ENCODE data around the gene ITGBL1. TPM values are rescaled to one million over a fixed set of nuclear protein-coding genes. Genes with fewer than 3 reads are reported as not detected.
"Not testable (repeated sequence)": the region's sequence is repeated elsewhere in the genome, so short reads cannot be mapped to it uniquely, and the experiment has no call there.

Gene ITGBL1
- total and polyA plus RNA-seq, 8 donors: 0.53 to 36.6 (median 4.8) TPM; not detected in 1

DNA sequence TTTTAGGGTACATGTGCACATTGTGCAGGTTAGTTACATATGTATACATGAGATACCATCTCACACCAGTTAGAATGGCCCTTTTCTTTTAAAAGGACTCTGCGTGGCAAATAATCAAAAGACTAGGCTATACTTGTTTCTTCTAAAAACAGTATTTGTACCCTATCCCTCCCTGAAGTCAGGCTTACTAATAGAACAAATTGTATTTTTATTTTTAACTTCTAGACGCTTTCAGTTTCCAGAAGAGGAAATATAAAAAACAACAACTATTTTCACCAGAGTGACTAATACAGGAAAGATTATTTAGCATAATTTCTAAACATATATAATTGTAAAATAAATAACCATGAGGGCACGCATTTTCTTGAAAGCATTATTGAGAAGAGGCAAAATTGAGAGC, 83.6 kb downstream of the ITGBL1 start:
- Histone ChIP-seq H3K4me1 (no peaks in the 10 kb centered on the region), H3K27me3 (no peaks in the 10 kb centered on the region), H3K27ac (no peak overlapping the region), H3K4me3 (no peak overlapping the region), H3K36me3 (no peaks in the 10 kb centered on the region), H3K9me3 (no peaks in the 10 kb centered on the region)
- DNase-seq: no peak
- TF ChIP-seq EP300 (IDR thresholded peaks at IDR 0.05): no peak
- TF ChIP-seq, protein P1, sequence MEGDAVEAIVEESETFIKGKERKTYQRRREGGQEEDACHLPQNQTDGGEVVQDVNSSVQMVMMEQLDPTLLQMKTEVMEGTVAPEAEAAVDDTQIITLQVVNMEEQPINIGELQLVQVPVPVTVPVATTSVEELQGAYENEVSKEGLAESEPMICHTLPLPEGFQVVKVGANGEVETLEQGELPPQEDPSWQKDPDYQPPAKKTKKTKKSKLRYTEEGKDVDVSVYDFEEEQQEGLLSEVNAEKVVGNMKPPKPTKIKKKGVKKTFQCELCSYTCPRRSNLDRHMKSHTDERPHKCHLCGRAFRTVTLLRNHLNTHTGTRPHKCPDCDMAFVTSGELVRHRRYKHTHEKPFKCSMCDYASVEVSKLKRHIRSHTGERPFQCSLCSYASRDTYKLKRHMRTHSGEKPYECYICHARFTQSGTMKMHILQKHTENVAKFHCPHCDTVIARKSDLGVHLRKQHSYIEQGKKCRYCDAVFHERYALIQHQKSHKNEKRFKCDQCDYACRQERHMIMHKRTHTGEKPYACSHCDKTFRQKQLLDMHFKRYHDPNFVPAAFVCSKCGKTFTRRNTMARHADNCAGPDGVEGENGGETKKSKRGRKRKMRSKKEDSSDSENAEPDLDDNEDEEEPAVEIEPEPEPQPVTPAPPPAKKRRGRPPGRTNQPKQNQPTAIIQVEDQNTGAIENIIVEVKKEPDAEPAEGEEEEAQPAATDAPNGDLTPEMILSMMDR (IDR thresholded peaks at IDR 0.05): no peak
- TF ChIP-seq POLR2AphosphoS5 (IDR thresholded peaks at IDR 0.05): no peak
- TF ChIP-seq POLR2A (IDR thresholded peaks at IDR 0.05): no peak
- 68 to 77% (median 76%) methylated on average over 3 of the region's 3 CpGs for WGBS, 5 donors
- intact Hi-C loops (cut with DNase I; ENCODE audit: low total_unique reads): no loop called here

DNA sequence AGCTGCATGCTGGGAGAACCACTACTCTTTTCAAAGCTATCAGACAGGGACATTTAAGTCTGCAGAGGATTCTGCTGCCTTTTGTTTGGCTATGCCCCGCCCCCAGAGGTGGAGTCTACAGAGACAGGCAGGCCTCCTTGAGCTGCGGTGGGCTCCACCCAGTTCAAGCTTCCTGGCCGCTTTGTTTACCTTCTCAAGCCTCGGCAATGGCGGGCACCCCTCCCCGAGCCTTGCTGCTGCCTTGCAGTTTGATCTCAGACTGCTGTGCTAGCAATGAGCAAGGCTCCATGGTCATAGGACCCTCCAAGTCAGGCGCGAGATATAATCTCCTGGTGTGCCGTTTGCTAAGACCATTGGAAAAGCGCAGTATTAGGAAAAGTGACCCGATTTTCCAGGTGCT, 92.1 kb downstream of the ITGBL1 start:
- H3K4me1 ChIP-seq; DNase-seq; H3K36me3 ChIP-seq; intact Hi-C loops (cut with DNase I; ENCODE audit: low total_unique reads); H3K4me3 ChIP-seq; H3K27me3 ChIP-seq; H3K9me3 ChIP-seq; H3K27ac ChIP-seq: not testable (repeated sequence)
- 67 to 83% (median 81%) methylated on average over 11 of the region's 11 CpGs for WGBS, 5 donors

DNA sequence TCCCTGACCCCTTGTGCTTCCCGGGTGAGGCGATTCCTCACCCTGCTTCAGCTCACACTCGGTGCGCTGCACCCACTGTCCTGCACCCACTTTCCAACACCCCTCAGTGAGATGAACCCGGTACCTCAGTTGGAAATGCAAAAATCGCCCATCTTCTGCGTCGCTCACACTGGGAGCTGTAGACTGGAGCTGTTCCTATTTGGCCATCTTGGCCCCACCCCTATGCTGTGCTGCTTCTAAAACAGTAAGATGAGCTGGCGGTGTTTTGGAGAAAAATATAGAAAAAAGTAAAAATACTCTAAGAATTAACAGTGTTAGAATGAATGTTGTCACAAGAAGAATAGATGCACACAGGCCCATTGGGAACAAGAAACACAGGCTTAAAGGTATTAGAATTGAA, 92.5 kb downstream of the ITGBL1 start:
- Histone ChIP-seq H3K9me3 (no peaks in the 10 kb centered on the region), H3K4me1 (no peaks in the 10 kb centered on the region), H3K27ac (no peak overlapping the region), H3K4me3 (no peak overlapping the region), H3K36me3 (no peaks in the 10 kb centered on the region), H3K27me3 (no peaks in the 10 kb centered on the region)
- DNase-seq: no peak
- 96 to 97% (median 96%) methylated on average over 9 of the region's 9 CpGs for WGBS, 5 donors
- intact Hi-C loops (cut with DNase I; ENCODE audit: low total_unique reads): no loop called here
- TF ChIP-seq EP300 (IDR thresholded peaks at IDR 0.05): no peak
- TF ChIP-seq POLR2A (IDR thresholded peaks at IDR 0.05): no peak
- TF ChIP-seq, protein P1 (IDR thresholded peaks at IDR 0.05): no peak
- TF ChIP-seq POLR2AphosphoS5 (IDR thresholded peaks at IDR 0.05): no peak

DNA sequence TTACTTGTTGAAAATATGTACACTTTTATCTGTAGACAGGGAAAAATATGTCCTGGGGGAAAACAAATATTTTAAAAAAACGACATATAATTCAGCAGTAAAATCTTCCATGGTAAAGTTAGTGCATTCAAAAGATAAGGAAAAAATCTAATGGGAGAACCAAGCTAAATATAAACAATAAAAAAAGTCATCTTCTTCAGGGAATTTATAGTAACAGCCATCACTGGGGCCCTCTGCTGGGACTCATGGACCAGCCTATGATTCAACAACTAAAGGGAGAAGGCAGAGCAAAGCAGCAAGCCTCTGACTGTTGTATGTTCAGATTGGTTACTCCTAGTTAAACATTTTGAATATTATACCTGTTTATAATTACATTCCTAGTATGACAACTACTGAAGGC, 93.0 kb downstream of the ITGBL1 start:
- WGBS, 5 donors: 49 to 66% (median 57%) methylated on average over 1 of the region's 1 CpG
- intact Hi-C loops (cut with DNase I; ENCODE audit: low total_unique reads): no loop called here

DNA sequence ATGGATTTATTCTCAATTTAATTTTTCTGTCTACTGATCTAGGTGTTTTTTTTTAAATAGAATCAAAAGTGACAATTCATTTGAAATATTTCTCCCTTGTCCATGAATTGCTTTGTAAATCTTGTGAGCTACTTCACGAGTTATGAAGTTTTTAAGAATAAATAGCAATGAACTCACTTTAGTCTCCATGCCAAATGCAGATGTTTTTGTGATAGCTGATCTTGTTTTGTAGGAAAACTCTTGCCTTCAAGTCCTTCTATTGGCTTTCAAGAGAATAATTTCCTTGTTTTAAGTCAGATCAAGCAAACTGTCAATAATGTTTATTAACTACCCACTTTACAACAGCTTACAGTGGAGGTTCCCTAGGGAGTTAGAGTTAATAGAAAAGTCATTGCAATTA, 99.8 kb downstream of the ITGBL1 start:
- Histone ChIP-seq H3K27me3 (no peaks in the 10 kb centered on the region), H3K36me3 (no peaks in the 10 kb centered on the region), H3K27ac (no peak overlapping the region), H3K9me3 (no peaks in the 10 kb centered on the region), H3K4me3 (no peak overlapping the region), H3K4me1 (no peaks in the 10 kb centered on the region)
- WGBS, 5 donors: 49 to 73% (median 56%) methylated on average over 1 of the region's 1 CpG
- DNase-seq: no peak
- intact Hi-C loops (cut with DNase I; ENCODE audit: low total_unique reads): no loop called here
- TF ChIP-seq POLR2AphosphoS5 (IDR thresholded peaks at IDR 0.05) (no peak), EP300 (IDR thresholded peaks at IDR 0.05) (no peak), POLR2A (IDR thresholded peaks at IDR 0.05) (no peak)
- TF ChIP-seq, protein P1 (IDR thresholded peaks at IDR 0.05): no peak

More for the DNA sequence above, 93.0 kb downstream of the ITGBL1 start:
- Histone ChIP-seq H3K4me1 (no peaks in the 10 kb centered on the region), H3K4me3 (no peak overlapping the region), H3K27me3 (no peaks in the 10 kb centered on the region), H3K36me3 (no peaks in the 10 kb centered on the region), H3K9me3 (no peaks in the 10 kb centered on the region), H3K27ac (no peak overlapping the region)
- TF ChIP-seq POLR2AphosphoS5 (IDR thresholded peaks at IDR 0.05) (no peak), EP300 (IDR thresholded peaks at IDR 0.05) (no peak), POLR2A (IDR thresholded peaks at IDR 0.05) (no peak)
- TF ChIP-seq, protein P1 (IDR thresholded peaks at IDR 0.05): no peak
- DNase-seq: no peak

Measured in stomach (tissue), 9 donors.